Cerebellar cortex (tissue), 1 donor: ENCODE data around the gene NAA60.
A peak's percentile ranks its signal among the peaks of the same experiment; 100 is the strongest.

Experiments used
- DNase-seq: peaks from one replicate; pipeline ENCODE4 v3.0.0-alpha.2; 2015; ENCODE audit warnings: low spot score

The NAA60 gene

GRCh38 chr16:3511286-3512180, 68.1 kb downstream of the NAA60 start:
- no peak for DNase-seq

GRCh38 chr16:3513892-3514583, 70.6 kb downstream of the NAA60 start:
- DNase-seq = no peak

- DNase-seq = no peak
Observed at GRCh38 chr16:3514621-3515020, 71.1 kb downstream of the NAA60 start.

GRCh38 chr16:3515897-3516296, 72.4 kb downstream of the NAA60 start:
- DNase-seq = no peak

- no peak for DNase-seq
Observed at GRCh38 chr16:3518292-3518985, 75.0 kb downstream of the NAA60 start.

- no peak for DNase-seq
Observed at GRCh38 chr16:3518986-3519348, 75.5 kb downstream of the NAA60 start.

GRCh38 chr16:3519581-3519980, 76.1 kb downstream of the NAA60 start:
- DNase-seq = no peak

GRCh38 chr16:3520413-3520812, 76.9 kb downstream of the NAA60 start:
- DNase-seq = no peak

GRCh38 chr16:3520841-3521240, 77.4 kb downstream of the NAA60 start:
- no peak for DNase-seq

GRCh38 chr16:3523281-3523680, 79.8 kb downstream of the NAA60 start:
- DNase-seq = no peak

- no peak for DNase-seq
Observed at GRCh38 chr16:3525951-3526350, 82.5 kb downstream of the NAA60 start.

- peak; percentile 84 for DNase-seq
Observed at GRCh38 chr16:3527216-3527829, 83.8 kb downstream of the NAA60 start.

GRCh38 chr16:3528406-3528805, 84.9 kb downstream of the NAA60 start:
- DNase-seq = no peak

- no peak for DNase-seq
Observed at GRCh38 chr16:3529175-3529574, 85.7 kb downstream of the NAA60 start.

GRCh38 chr16:3530371-3530914, 87.0 kb downstream of the NAA60 start:
- DNase-seq = no peak

GRCh38 chr16:3532741-3533140, 89.3 kb downstream of the NAA60 start:
- no peak for DNase-seq

- no peak for DNase-seq
Observed at GRCh38 chr16:3534126-3534525, 90.6 kb downstream of the NAA60 start.

GRCh38 chr16:3536271-3536731, 92.8 kb downstream of the NAA60 start:
- DNase-seq = no peak
